Heart left ventricle (tissue), 16 donors: ENCODE data around the gene DTYMK. TPM values are rescaled to one million over a fixed set of nuclear protein-coding genes. Genes with fewer than 3 reads are reported as not detected.

ENCODE experiments used
- ATAC-seq, 4 donors: fragments of 200-7000 bp; cut with Tn5 transposase; one replicate each; pipeline ENCODE4 v1.9.1; 2020 to 2022; ENCODE audit warnings: moderate library complexity in 4 of 4, mild to moderate bottlenecking in 3 of 4, moderate number of reproducible peaks in 1 of 4
- DNase-seq, 5 donors: peaks; one replicate each; pipeline ENCODE4 v3.0.0-alpha.2; 2020
- H3K27ac ChIP-seq, 12 donors: fragments of 200-600 bp; sonication (generic) in 4 of 12; one replicate each; pipeline versions ENCODE4 v1.5.0 to v1.8.0; 2016 to 2022; ENCODE audit warnings: mild to moderate bottlenecking in 2 of 12
- H3K27me3 ChIP-seq, 9 donors: fragments of 200-600 bp; sonication (generic) in 2 of 9; one replicate each; pipeline versions ENCODE4 v1.5.1 to v1.8.0; 2016 to 2022; ENCODE audit warnings: mild to moderate bottlenecking in 3 of 9
- H3K36me3 ChIP-seq, 9 donors: fragments of 200-600 bp; sonication (generic) in 2 of 9; one replicate each; pipeline versions ENCODE4 v1.5.0 to v1.8.0; 2018 to 2022; ENCODE audit warnings: mild to moderate bottlenecking in 2 of 9
- H3K4me1 ChIP-seq, 12 donors: fragments of 200-600 bp; sonication (generic) in 4 of 12; one replicate each; pipeline versions ENCODE4 v1.5.0 to v1.8.0; 2016 to 2022; ENCODE audit warnings: mild to moderate bottlenecking in 3 of 12
- H3K4me3 ChIP-seq, 12 donors: fragments of 200-600 bp; sonication (generic) in 4 of 12; one replicate each; pipeline versions ENCODE4 v1.5.0 to v1.8.0; 2017 to 2022; ENCODE audit warnings: mild to moderate bottlenecking in 9 of 12, moderate library complexity in 4 of 12
- H3K9me3 ChIP-seq, 12 donors: fragments of 200-600 bp; sonication (generic) in 4 of 12; one replicate each; pipeline versions ENCODE4 v1.5.0 to v1.8.0; 2016 to 2022; ENCODE audit warnings: mild to moderate bottlenecking in 1 of 12
- CTCF ChIP-seq, 12 donors: fragments of 200-600 bp; sonication (generic) in 4 of 12; IDR thresholded peaks; one replicate each; pipeline versions ENCODE4 v1.5.0 to v1.8.0; 2018 to 2022; ENCODE audit warnings: antibody characterized with exemption in 12 of 12, mild to moderate bottlenecking in 5 of 12
- POLR2A ChIP-seq, 2 donors: fragments of 450-650 bp; IDR thresholded peaks; one replicate each; pipeline ENCODE4 v1.6.1; 2017; ENCODE audit warnings: antibody characterized with exemption in 2 of 2, mild to moderate bottlenecking in 2 of 2, moderate library complexity in 2 of 2
- WGBS, 4 donors: extraction: QIAGEN DNeasy Blood & Tissue Kit in 2 of 4; methylation state at CpG; one replicate each; pipeline versions ENCODE4 v1.1.5 to v1.1.7; 2013 to 2018; 5-methylcytosine and 5-hydroxymethylcytosine counted together
- intact Hi-C, 10 donors: fragments of 100-400 bp; cut with DNase I; formaldehyde crosslinking; loops; one replicate each; pipeline versions ENCODE4 v1.11.1 to v1.14.2; 2022
- polyA plus RNA-seq, 2 donors: library from polyadenylated mRNA; stranded (reverse); fragments of 200-250 nt; gene quantifications; one replicate each; pipeline ENCODE4 v1.2.3, GENCODE V29; 2013
- total RNA-seq, 9 donors: library from RNA; depleted of rRNA in 2 of 9; stranded (reverse); fragments of >200 nt in 2 of 9; fragmentation: NEBNext Ultra II Directional in 3 of 9; extraction: Animal tissue kit (Norgen Biotek cat#: 25700) in 3 of 9; gene quantifications; one replicate each; pipeline versions ENCODE4 v1.1.0 to v1.2.4, GENCODE V29; 2016 to 2023
- donor health status: ischemic (EF 13 %, LVEDD 7.1; RV severe dilation, severe dysfunction).
- donor health status: healthy with polysubstance abuse.
- donor health status: DM: no; HTN: yes; CAD: no.
- donor health status: DM: no; HTN: no; CAD: no.
- donor health status: ischemic (EF 25% LVEDD 6.9; RV normal size, moderate dysfunction).
- donor health status: ischemic (EF 25% LVEDD 5.7; RV mildly dilated, moderate dysfunction).
- donor health status: healthy.
- donor health status: DM: yes; HTN: yes; CAD: no.
- donor health status: ischemic (EF 35%, LVEDD 5.7; RV mildly dilated, moderate dysfunction).
- donor health status: nonischemic (EF 11% LVEDD 7.7; RV severe dilation, severe dysfunction).
- donor health status: DM: yes; HTN: yes; CAD: no.
- donor health status: PGD.
- donor health status: ischemic (EF 29% LVEDD 5.4; RV normal size, mild dysfunction).
- donor health status: nonischemic (EF 23%, LVEDD 6.1; RV moderate dilation, normal function).

Gene DTYMK
- total and polyA plus RNA-seq, 11 donors = 7.5 to 21.0 (median 8.9) TPM

DNA sequence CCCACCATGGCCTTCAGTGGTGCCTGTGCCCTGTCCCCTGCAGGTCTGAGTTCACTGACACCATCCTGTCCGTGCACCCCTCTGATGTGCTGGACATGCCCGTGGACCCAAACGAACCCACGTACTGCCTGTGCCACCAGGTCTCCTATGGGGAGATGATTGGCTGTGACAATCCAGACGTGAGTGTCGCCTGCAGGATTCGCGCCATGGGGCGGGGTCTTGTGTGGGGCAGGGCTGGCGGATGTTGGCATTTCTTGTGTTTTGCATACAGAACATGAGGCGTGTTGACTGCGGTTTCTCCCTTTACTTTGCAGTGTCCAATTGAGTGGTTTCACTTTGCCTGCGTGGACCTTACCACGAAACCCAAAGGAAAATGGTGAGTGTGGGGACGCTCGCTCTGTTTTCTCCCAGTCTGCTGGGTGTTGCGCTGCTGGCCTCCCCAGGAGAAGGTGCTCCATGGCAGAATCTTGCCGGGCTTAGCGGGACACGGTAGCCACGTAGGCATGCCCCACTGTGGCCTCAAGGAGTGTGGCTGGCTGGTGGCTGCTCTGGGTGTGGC is 36.4 kb upstream of the DTYMK start:
- Histone ChIP-seq H3K4me1 (peaks cover 0 to 5% (median 0%) of the 10 kb centered on the region in 12 donors), H3K36me3 (peaks cover 0 to 76% (median 54%) of the 10 kb centered on the region in 9 donors), H3K9me3 (peaks cover 0 to 5% (median 0%) of the 10 kb centered on the region in 12 donors), H3K27me3 (no peaks in the 10 kb centered on the region), H3K4me3 (no peak overlapping the region), H3K27ac (no peak overlapping the region)
- WGBS, 4 donors = 96 to 99% (median 97%) methylated on average over 19 to 21 of the region's 21 CpGs
- TF ChIP-seq CTCF (IDR thresholded peaks at IDR 0.05) = no peak
- TF ChIP-seq POLR2A (IDR thresholded peaks at IDR 0.05) = no peak
- no peak for ATAC-seq
- DNase-seq = no peak
- intact Hi-C loops = no loop called here

- Histone ChIP-seq H3K4me1 (no peaks in the 10 kb centered on the region), H3K4me3 (no peak overlapping the region), H3K27me3 (no peaks in the 10 kb centered on the region), H3K9me3 (peaks cover 0 to 5% (median 0%) of the 10 kb centered on the region in 12 donors), H3K27ac (no peak overlapping the region), H3K36me3 (peaks cover 0 to 87% (median 63%) of the 10 kb centered on the region in 9 donors)
- ATAC-seq (no peak), DNase-seq (no peak)
- WGBS, 4 donors = 92 to 96% (median 93%) methylated on average over 12 of the region's 12 CpGs
- TF ChIP-seq POLR2A (IDR thresholded peaks at IDR 0.05) (no peak), CTCF (IDR thresholded peaks at IDR 0.05) (no peak)
- intact Hi-C loops = no loop called here
These were observed 35.2 kb upstream of the DTYMK start for GRCh38 chr2:241721852-241722251.

- WGBS, 4 donors = 89 to 94% (median 91%) methylated on average over 10 to 15 of the region's 15 CpGs
- Histone ChIP-seq H3K27me3 (no peaks in the 10 kb centered on the region), H3K9me3 (peaks cover 0 to 5% (median 0%) of the 10 kb centered on the region in 12 donors), H3K27ac (no peak overlapping the region), H3K4me3 (no peak overlapping the region), H3K36me3 (peaks cover 0 to 90% (median 75%) of the 10 kb centered on the region in 9 donors), H3K4me1 (no peaks in the 10 kb centered on the region)
- DNase-seq = peak in 1 of 5 donors; percentile 20
- no peak for TF ChIP-seq POLR2A (IDR thresholded peaks at IDR 0.05)
- intact Hi-C loops = no loop called here
- peak in 1 of 4 donors; percentile 5 for ATAC-seq
These were observed 33.9 kb upstream of the DTYMK start for GRCh38 chr2:241720560-241720959.

GRCh38 chr2:241720099-241720498 is 33.5 kb upstream of the DTYMK start:
- 93 to 98% (median 94%) methylated on average over 16 to 19 of the region's 19 CpGs for WGBS, 4 donors
- Histone ChIP-seq H3K9me3 (peaks cover 0 to 5% (median 0%) of the 10 kb centered on the region in 12 donors), H3K27ac (no peak overlapping the region), H3K36me3 (peaks cover 0 to 92% (median 72%) of the 10 kb centered on the region in 9 donors), H3K4me1 (no peaks in the 10 kb centered on the region), H3K27me3 (no peaks in the 10 kb centered on the region), H3K4me3 (no peak overlapping the region)
- intact Hi-C loops = no loop called here
- TF ChIP-seq POLR2A (IDR thresholded peaks at IDR 0.05) = no peak
- TF ChIP-seq CTCF (IDR thresholded peaks at IDR 0.05) = no peak
- DNase-seq (no peak), ATAC-seq (peak in 1 of 4 donors; percentile 7)

DNA sequence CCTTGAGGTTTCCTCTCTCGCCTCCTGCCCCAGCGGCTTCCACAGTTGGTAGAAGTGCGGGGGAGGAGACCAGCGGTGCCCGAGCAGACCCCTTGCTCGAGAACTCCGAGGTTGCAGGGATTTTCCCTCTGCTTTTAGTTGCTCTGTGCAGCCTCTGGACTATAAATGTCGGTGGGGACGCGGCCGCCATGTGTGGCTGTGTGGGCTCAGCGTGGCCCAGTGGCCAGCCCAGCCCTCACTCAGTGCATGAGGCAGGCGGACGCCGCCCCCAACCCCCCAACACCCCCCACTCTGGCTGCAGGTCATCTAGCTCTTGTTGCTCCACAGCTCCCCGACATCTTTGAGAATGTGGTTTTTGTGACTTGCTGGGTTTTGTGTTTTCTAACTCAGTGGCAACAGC is 32.5 kb upstream of the DTYMK start:
- TF ChIP-seq CTCF (IDR thresholded peaks at IDR 0.05) (no peak), POLR2A (IDR thresholded peaks at IDR 0.05) (no peak)
- Histone ChIP-seq H3K36me3 (peaks cover 0 to 92% (median 73%) of the 10 kb centered on the region in 9 donors), H3K27me3 (no peaks in the 10 kb centered on the region), H3K4me1 (no peaks in the 10 kb centered on the region), H3K9me3 (peaks cover 0 to 8% (median under 1%) of the 10 kb centered on the region in 12 donors), H3K4me3 (no peak overlapping the region), H3K27ac (no peak overlapping the region)
- 94 to 97% (median 96%) methylated on average over 16 of the region's 16 CpGs for WGBS, 4 donors
- no peak for ATAC-seq
- intact Hi-C loops = no loop called here
- no peak for DNase-seq
